Germinal center (tissue), 1 donor: ENCODE results near the gene STARD9.
"Not testable (repeated sequence)": the region's sequence is repeated elsewhere in the genome, so short reads cannot be mapped to it uniquely, and the experiment has no call there.

Source experiments
- DNase-seq: peaks from one replicate; pipeline ENCODE4 v3.0.0; 2012; ENCODE audit warnings: mixed read lengths, low spot score

STARD9 gene

GRCh38 chr15:42575188-42576039, at the start of gene STARD9:
TSS of gene STARD9 (plus strand) at chr15:42575606. CDS start at chr15:42575716, 110 bp downstream.
- DNase-seq, result peak; percentile 97

GRCh38 chr15:42528970-42529369, 46.4 kb upstream of the STARD9 start:
- no peak for DNase-seq

GRCh38 chr15:42533246-42533645, 42.2 kb upstream of the STARD9 start:
- DNase-seq, result no peak

GRCh38 chr15:42544853-42545629, 30.4 kb upstream of the STARD9 start:
- no peak for DNase-seq

- peak; percentile 18 for DNase-seq
Measured at GRCh38 chr15:42547918-42548248, 27.5 kb upstream of the STARD9 start.

- peak; percentile 93 for DNase-seq
Measured at GRCh38 chr15:42548249-42549031, 27.0 kb upstream of the STARD9 start, which contains the start of the genes HAUS2 and LRRC57. TSS of gene HAUS2 (plus strand) at chr15:42548838. CDS start at chr15:42548873, 35 bp downstream. TSS of gene LRRC57 (minus strand) at chr15:42548793. CDS start at chr15:42548434, 359 bp downstream.

- peak; percentile 64 for DNase-seq
Measured at GRCh38 chr15:42549032-42549491, 26.3 kb upstream of the STARD9 start.

- no peak for DNase-seq
Measured at GRCh38 chr15:42549741-42550392, 25.5 kb upstream of the STARD9 start.

GRCh38 chr15:42553554-42553953, 21.9 kb upstream of the STARD9 start:
- DNase-seq, result no peak

GRCh38 chr15:42556550-42557207, 18.7 kb upstream of the STARD9 start:
- DNase-seq, result not testable (repeated sequence)

GRCh38 chr15:42558739-42559138, 16.7 kb upstream of the STARD9 start:
- no peak for DNase-seq

GRCh38 chr15:42576040-42576594, 711 bp downstream of the STARD9 start:
- DNase-seq, result no peak

- DNase-seq, result no peak
Measured at GRCh38 chr15:42576776-42577175, 1.4 kb downstream of the STARD9 start.

GRCh38 chr15:42577514-42578031, 2.2 kb downstream of the STARD9 start:
- no peak for DNase-seq

- no peak for DNase-seq
Measured at GRCh38 chr15:42578984-42579537, 3.7 kb downstream of the STARD9 start.

- DNase-seq, result peak; percentile 75
Measured at GRCh38 chr15:42581272-42581730, 5.9 kb downstream of the STARD9 start.

- no peak for DNase-seq
Measured at GRCh38 chr15:42582569-42583375, 7.4 kb downstream of the STARD9 start.

GRCh38 chr15:42584031-42584765, 8.8 kb downstream of the STARD9 start:
- no peak for DNase-seq
